Measurements from ENCODE around the gene BTLA.
"Not testable (repeated sequence)": the region's sequence is repeated elsewhere in the genome, so short reads cannot be mapped to it uniquely, and the experiment has no call there.

Gene BTLA

GRCh38 chr3:112446343-112446742 lies 52.9 kb downstream of the BTLA start:
- DNase-seq (ENCODE audit: low read depth in 2 of 2) = no peak

GRCh38 chr3:112445839-112446238 lies 53.4 kb downstream of the BTLA start:
- DNase-seq (ENCODE audit: low read depth in 2 of 2) = no peak

GRCh38 chr3:112437146-112438022 lies 61.9 kb downstream of the BTLA start:
- DNase-seq (ENCODE audit: low read depth in 2 of 2) = no peak

- DNase-seq (ENCODE audit: low read depth in 2 of 2) = no peak
Observed at GRCh38 chr3:112429960-112430359, 69.3 kb downstream of the BTLA start.

GRCh38 chr3:112427123-112427522 lies 72.1 kb downstream of the BTLA start:
- no peak for DNase-seq (ENCODE audit: low read depth in 2 of 2)

GRCh38 chr3:112425858-112426750 lies 73.2 kb downstream of the BTLA start:
- DNase-seq (ENCODE audit: low read depth in 2 of 2) = no peak

GRCh38 chr3:112425382-112425781 lies 73.9 kb downstream of the BTLA start:
- no peak for DNase-seq (ENCODE audit: low read depth in 2 of 2)

GRCh38 chr3:112424394-112424793 lies 74.9 kb downstream of the BTLA start:
- DNase-seq (ENCODE audit: low read depth in 2 of 2) = no peak

GRCh38 chr3:112422921-112423320 lies 76.4 kb downstream of the BTLA start:
- DNase-seq (ENCODE audit: low read depth in 2 of 2) = not testable (repeated sequence)

- DNase-seq (ENCODE audit: low read depth in 2 of 2) = not testable (repeated sequence)
Observed at GRCh38 chr3:112418526-112418925, 80.7 kb downstream of the BTLA start.

- no peak for DNase-seq (ENCODE audit: low read depth in 2 of 2)
Observed at GRCh38 chr3:112417696-112418318, 81.5 kb downstream of the BTLA start.

GRCh38 chr3:112416391-112417212 lies 82.7 kb downstream of the BTLA start:
- no peak for DNase-seq (ENCODE audit: low read depth in 2 of 2)

GRCh38 chr3:112415390-112415789 lies 83.9 kb downstream of the BTLA start:
- no peak for DNase-seq (ENCODE audit: low read depth in 2 of 2)

All from stimulated activated CD8-positive, alpha-beta memory T cell treated with anti-CD3 and anti-CD28 coated beads, Interleukin-7, amount 100 ng/mL, for 4 hours (primary cell).